HepG2 (cell line): ENCODE measurements around the gene TBC1D10A. TPM values are rescaled to one million over a fixed set of nuclear protein-coding genes. Genes with fewer than 3 reads are reported as not detected.

Experiments
- AHDC1 ChIP-seq: sonication (generic); formaldehyde crosslinking; IDR thresholded peaks from 2 replicates; pipeline ENCODE4 v1.5.1; 2020; ENCODE audit warnings: mild to moderate bottlenecking, missing genetic modification reagents, borderline replicate concordance
- ELK4 ChIP-seq: sonication (generic); formaldehyde crosslinking; IDR thresholded peaks from 2 replicates; pipeline ENCODE4 v1.9.0; 2021; ENCODE audit warnings: missing genetic modification reagents, borderline replicate concordance
- GPN1 ChIP-seq: sonication (generic); formaldehyde crosslinking; IDR thresholded peaks from 2 replicates; pipeline ENCODE4 v1.5.1; 2020; ENCODE audit warnings: missing genetic modification reagents, borderline replicate concordance
- PAXIP1 ChIP-seq: sonication (generic); formaldehyde crosslinking; conservative IDR thresholded peaks from 2 replicates; pipeline ENCODE4 v1.4.0; 2020; ENCODE audit warnings: mild to moderate bottlenecking, missing genetic modification reagents, moderate library complexity
- POLR2AphosphoS5 ChIP-seq: IDR thresholded peaks from 2 replicates; pipeline ENCODE4 v1.6.1; 2012; ENCODE audit warnings: low read depth, low read length
- SALL2 ChIP-seq: sonication (generic); formaldehyde crosslinking; IDR thresholded peaks from 2 replicates; pipeline ENCODE4 v1.8.1; 2023; ENCODE audit warnings: mild to moderate bottlenecking, missing genetic modification reagents, inconsistent platforms
- ZNF18 ChIP-seq: sonication (generic); formaldehyde crosslinking; IDR thresholded peaks from 2 replicates; pipeline ENCODE4 v1.8.0; 2022; ENCODE audit warnings: mild to moderate bottlenecking, missing genetic modification reagents; ENCODE audit not compliant: insufficient replicate concordance
- ZNF282 ChIP-seq: fragments of 450-650 bp; IDR thresholded peaks from 2 replicates; pipeline ENCODE4 v1.6.1; 2018; ENCODE audit not compliant: partially characterized antibody
- ZNF329 ChIP-seq: sonication (generic); formaldehyde crosslinking; IDR thresholded peaks from 2 replicates; pipeline ENCODE4 v1.9.0; 2021; ENCODE audit warnings: low read depth, mild to moderate bottlenecking, missing genetic modification reagents
- ZNF713 ChIP-seq: sonication (generic); formaldehyde crosslinking; IDR thresholded peaks from 2 replicates; pipeline ENCODE4 v1.4.0; 2020; ENCODE audit warnings: mild to moderate bottlenecking, missing genetic modification reagents
- ZNF720 ChIP-seq: sonication (generic); formaldehyde crosslinking; IDR thresholded peaks from 2 replicates; pipeline ENCODE4 v1.4.0; 2020; ENCODE audit warnings: missing genetic modification reagents
- polyA plus RNA-seq, 8 experiments: library from polyadenylated mRNA; depleted of rRNA in 3 of 8; stranded (reverse) in 7 of 8; unstranded in 1 of 8; fragments of >200 nt; fragmentation: Illumina TruSeq in 4 of 8; extraction: Trizol in 4 of 8; gene quantifications; 2 replicates each; pipeline versions ENCODE4 v1.2.1 to v1.2.3, GENCODE V29; 2011 to 2016; ENCODE audit warnings: low read depth in 4 of 8, missing spikeins in 1 of 8, mixed read lengths in 1 of 8; ENCODE audit not compliant: insufficient read depth in 1 of 8
- total RNA-seq, 5 experiments: library from RNA; depleted of rRNA; stranded (reverse); fragments of >200 nt; fragmentation: Illumina TruSeq; extraction: Trizol; gene quantifications; 2 replicates each; pipeline ENCODE4 v1.2.3, GENCODE V29; 2016; ENCODE audit warnings: low read depth in 1 of 5
- TF ChIP-seq, protein P1 (sequence below): sonication (generic); formaldehyde crosslinking; IDR thresholded peaks from 2 replicates; pipeline ENCODE4 v1.8.1; 2023; ENCODE audit warnings: mild to moderate bottlenecking, missing genetic modification reagents, borderline replicate concordance

TBC1D10A gene
- total and polyA plus RNA-seq, 2 of the 13 experiments (the other 11 are each of a cell fraction or from before 2014, with no cell fraction given), result 4.2 to 4.9 TPM

DNA sequence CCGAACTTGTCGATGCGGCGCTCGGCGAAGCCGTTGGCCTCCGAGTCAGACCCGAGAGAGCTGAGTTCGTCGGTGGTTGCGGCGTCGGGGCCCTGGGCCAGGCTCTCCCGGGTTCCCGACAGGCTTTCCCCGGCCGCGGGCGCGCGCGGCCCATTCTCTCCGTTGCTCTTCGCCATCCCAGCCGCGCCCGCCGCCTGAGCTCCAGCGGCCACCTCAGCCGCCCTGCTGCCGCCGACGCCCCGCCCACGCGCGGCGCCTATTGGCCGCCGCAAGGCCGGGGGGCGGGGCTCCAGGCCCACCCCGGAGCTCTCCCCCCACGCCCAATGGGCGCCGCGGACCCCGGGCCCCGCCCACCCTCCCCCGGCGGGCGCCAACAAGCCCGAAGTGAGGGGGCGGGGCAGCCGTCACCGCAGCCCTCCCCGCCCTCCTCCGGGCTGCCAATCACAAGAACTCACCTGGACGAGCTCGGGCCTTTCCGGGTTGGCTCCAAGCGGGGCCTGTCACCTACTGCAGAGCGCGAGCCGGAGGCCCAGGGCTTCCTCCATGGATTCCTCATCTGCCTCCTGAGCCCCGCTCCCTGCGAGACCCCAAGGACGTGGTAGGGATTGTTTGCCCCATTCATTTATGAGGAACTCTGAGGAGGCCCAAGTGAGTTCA is at the start of gene TBC1D10A (continued):
- no peak for TF ChIP-seq PAXIP1 (CRISPR knock-in tag)
- TF ChIP-seq ZNF18 (CRISPR knock-in tag), result no peak
- TF ChIP-seq ZNF329, result no peak
- TF ChIP-seq ZNF282, result no peak
- no peak for TF ChIP-seq SALL2 (CRISPR knock-in tag)
- TF ChIP-seq ELK4 (CRISPR knock-in tag), result no peak
- no peak for TF ChIP-seq GPN1 (CRISPR knock-in tag)
- TF ChIP-seq POLR2AphosphoS5, result peak; percentile 20; the same call in 1 of the 2 replicates
- TF ChIP-seq, protein P1, sequence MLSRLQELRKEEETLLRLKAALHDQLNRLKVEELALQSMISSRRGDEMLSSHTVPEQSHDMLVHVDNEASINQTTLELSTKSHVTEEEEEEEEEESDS (CRISPR knock-in tag), result no peak
- no peak for TF ChIP-seq ZNF720 (CRISPR knock-in tag)
- TF ChIP-seq ZNF713 (CRISPR knock-in tag), result 0 out of 2 replicates have a peak, but pooled peaks have one; percentile 55
- TF ChIP-seq AHDC1, result no peak
